IMR-90 (cell line): ENCODE data around the gene RPL31. TPM values are rescaled to one million over a fixed set of nuclear protein-coding genes. Genes with fewer than 3 reads are reported as not detected.

Experiments used
- ATAC-seq: fragments of 200-7000 bp; cut with Tn5 transposase; 2 replicates; pipeline ENCODE4 v1.9.1; 2020; ENCODE audit warnings: low read depth, mild to moderate bottlenecking, moderate library complexity
- BruUV-seq: library from RNA; stranded (reverse); fragments of 400-500 nt; replicated peaks from 2 replicates; lab custom pipeline; 2021; lab: Mats Ljungman, UMichigan
- CTCF ChIA-PET: fragments of 300-600 bp; formaldehyde crosslinking; extraction: SDS; loops from one replicate; lab custom pipeline; 2021; ENCODE audit warnings: antibody characterized with exemption; lab: Yijun Ruan, JAX
- POLR2A ChIA-PET: fragments of 300-600 bp; sonication (Branson Sonifier 250); formaldehyde crosslinking; loops from one replicate; lab custom pipeline; 2022; ENCODE audit warnings: antibody characterized with exemption; ENCODE audit not compliant: unreplicated experiment; lab: Charles Lee
- DNase-seq: peaks from one replicate; pipeline ENCODE4 v3.0.0; 2013
- H2AFZ ChIP-seq: replicated peaks from 2 replicates; pipeline ENCODE3; 2013; ENCODE audit warnings: low read length, mild to moderate bottlenecking; ENCODE audit not compliant: poor library complexity
- H2AK5ac ChIP-seq: 2 replicates; pipeline ENCODE4 v1.6.1; 2013; ENCODE audit warnings: low read depth, low read length, inconsistent platforms
- H2AK9ac ChIP-seq: replicated peaks from 2 replicates; pipeline ENCODE3; 2013; ENCODE audit warnings: mild to moderate bottlenecking, low read depth, low read length, moderate library complexity; ENCODE audit not compliant: poor library complexity
- H2BK120ac ChIP-seq: 2 replicates; pipeline ENCODE4 v1.6.1; 2013; ENCODE audit warnings: low read depth, low read length, inconsistent platforms
- H2BK15ac ChIP-seq: 3 replicates; pipeline ENCODE4 v1.6.1; 2013; ENCODE audit warnings: low read depth, low read length, inconsistent platforms
- H2BK20ac ChIP-seq: 2 replicates; pipeline ENCODE4 v1.6.1; 2013; ENCODE audit warnings: low read depth, mild to moderate bottlenecking, inconsistent platforms, low read length, moderate library complexity
- H2BK5ac ChIP-seq: 2 replicates; pipeline ENCODE4 v1.6.1; 2013; ENCODE audit warnings: mild to moderate bottlenecking, low read depth, low read length, inconsistent platforms; ENCODE audit not compliant: poor library complexity, severe bottlenecking
- H3K14ac ChIP-seq: replicated peaks from 2 replicates; pipeline ENCODE4 v1.6.1; 2013; ENCODE audit warnings: low read depth, low read length, inconsistent platforms
- H3K18ac ChIP-seq: 2 replicates; pipeline ENCODE4 v1.6.1; 2013; ENCODE audit warnings: low read depth, low read length, control low read depth
- H3K23ac ChIP-seq: 2 replicates; pipeline ENCODE4 v1.6.1; 2013; ENCODE audit warnings: low read depth, low read length, inconsistent platforms
- H3K27ac ChIP-seq: 2 replicates; pipeline ENCODE4 v1.5.1; 2013; ENCODE audit warnings: mild to moderate bottlenecking, control low read depth, low read length; ENCODE audit not compliant: insufficient read depth
- H3K27me3 ChIP-seq: 2 replicates; pipeline ENCODE4 v1.6.1; 2013; ENCODE audit warnings: low read length; ENCODE audit not compliant: control insufficient read depth, insufficient read depth
- H3K36me3 ChIP-seq: 2 replicates; pipeline ENCODE4 v1.6.1; 2013; ENCODE audit warnings: low read length, mixed read lengths; ENCODE audit not compliant: control insufficient read depth, insufficient read depth
- H3K4ac ChIP-seq: 2 replicates; pipeline ENCODE4 v1.6.1; 2013; ENCODE audit warnings: low read depth, low read length, inconsistent platforms
- H3K4me1 ChIP-seq: 2 replicates; pipeline ENCODE4 v1.6.1; 2013; ENCODE audit warnings: low read length, mixed read lengths; ENCODE audit not compliant: control insufficient read depth, insufficient read depth
- H3K4me2 ChIP-seq: 2 replicates; pipeline ENCODE4 v1.6.1; 2013; ENCODE audit warnings: low read depth, mild to moderate bottlenecking, control low read depth, low read length, moderate library complexity
- H3K4me3 ChIP-seq: 2 replicates; pipeline ENCODE4 v1.5.1; 2013; ENCODE audit warnings: low read depth, mild to moderate bottlenecking, control low read depth, low read length, moderate library complexity; ENCODE audit not compliant: insufficient read depth
- H3K56ac ChIP-seq: 2 replicates; pipeline ENCODE4 v1.6.1; 2013; ENCODE audit warnings: low read length, inconsistent platforms; ENCODE audit not compliant: insufficient read depth; ENCODE audit errors: extremely low read depth
- H3K79me1 ChIP-seq, 2 experiments: 2 replicates each; pipeline ENCODE4 v1.6.1; 2013; ENCODE audit warnings: low read length in 2 of 2, inconsistent platforms in 1 of 2, low read depth in 1 of 2
- H3K9ac ChIP-seq: 2 replicates; pipeline ENCODE4 v1.6.1; 2013; ENCODE audit warnings: low read depth, low read length, control low read depth
- H3K9me1 ChIP-seq: 2 replicates; pipeline ENCODE4 v1.6.1; 2013; ENCODE audit warnings: low read length, inconsistent platforms; ENCODE audit not compliant: insufficient read depth
- H3K9me3 ChIP-seq: 2 replicates; pipeline ENCODE4 v1.6.1; 2013; ENCODE audit warnings: low read length; ENCODE audit not compliant: control insufficient read depth, insufficient read depth
- H4K20me1 ChIP-seq: 2 replicates; pipeline ENCODE4 v1.6.1; 2013; ENCODE audit warnings: low read length, inconsistent platforms; ENCODE audit not compliant: insufficient read depth
- H4K5ac ChIP-seq: 2 replicates; pipeline ENCODE4 v1.6.1; 2013; ENCODE audit warnings: mild to moderate bottlenecking, low read depth, low read length, control low read depth
- H4K8ac ChIP-seq, 2 experiments: 2 replicates each; pipeline ENCODE4 v1.6.1; 2013; ENCODE audit warnings: low read depth in 2 of 2, low read length in 2 of 2, control low read depth in 1 of 2, inconsistent platforms in 1 of 2
- H4K91ac ChIP-seq: 2 replicates; pipeline ENCODE4 v1.6.1; 2013; ENCODE audit warnings: low read depth, low read length, inconsistent platforms; ENCODE audit not compliant: insufficient read depth
- CHD1 ChIP-seq: IDR thresholded peaks from 2 replicates; pipeline ENCODE4 v1.6.1; 2012; ENCODE audit warnings: low read depth, low read length, improper control_type of control experiment
- MAFK ChIP-seq: IDR thresholded peaks from 2 replicates; pipeline ENCODE4 v1.6.1; 2012; ENCODE audit warnings: low read depth, low read length, improper control_type of control experiment
- MAZ ChIP-seq: IDR thresholded peaks from 2 replicates; pipeline ENCODE4 v1.6.1; 2012; ENCODE audit warnings: low read depth, mild to moderate bottlenecking, low read length, improper control_type of control experiment, moderate library complexity, borderline replicate concordance
- MXI1 ChIP-seq: IDR thresholded peaks from 2 replicates; pipeline ENCODE4 v1.6.1; 2012; ENCODE audit warnings: low read depth, mild to moderate bottlenecking, low read length, moderate library complexity, borderline replicate concordance
- NFE2L2 ChIP-seq: fragments of 150-350 bp; IDR thresholded peaks from 2 replicates; pipeline ENCODE4 v1.6.1; 2016; ENCODE audit warnings: low read depth, mild to moderate bottlenecking, low read length
- POLR2A ChIP-seq: IDR thresholded peaks from 2 replicates; pipeline ENCODE4 v1.6.1; 2012; ENCODE audit warnings: mild to moderate bottlenecking, low read depth, low read length
- WGBS, 2 experiments: methylation state at CpG; one replicate each; pipeline versions ENCODE4 v1.1.5 to v1.1.7; 2013; ENCODE audit warnings: missing lambda C conversion rate in 2 of 2; ENCODE audit not compliant: insufficient read length in 1 of 2; ENCODE audit errors: extremely low coverage in 2 of 2; 5-methylcytosine and 5-hydroxymethylcytosine counted together
- dilution Hi-C: fragments of 300-500 bp; cut with HindIII; formaldehyde crosslinking; loops from one replicate; pipeline ENCODE4 v1.14.3; 2018; ENCODE audit warnings: low sequenced_read_pairs; ENCODE audit not compliant: unreplicated experiment
- in situ Hi-C: fragments of 300-500 bp; cut with MboI; formaldehyde crosslinking; loops from 3 replicates; pipeline ENCODE4 v1.14.3; 2019; ENCODE audit warnings: low sequenced_read_pairs, inconsistent platforms, mixed read lengths
- intact Hi-C: fragments of 100-400 bp; cut with micrococcal nuclease; formaldehyde crosslinking; loops from 2 replicates; pipeline ENCODE4 v1.10.0; 2022
- polyA plus RNA-seq, 3 experiments: library from polyadenylated mRNA; depleted of rRNA; stranded (reverse); fragments of >200 nt; gene quantifications; 2 replicates each; pipeline ENCODE4 v1.2.3, GENCODE V29; 2012; ENCODE audit warnings: low replicate concordance in 1 of 3
- total RNA-seq: library from RNA; depleted of rRNA; stranded (reverse); fragments of >200 nt; gene quantifications from 2 replicates; pipeline ENCODE4 v1.2.3, GENCODE V29; 2012

The RPL31 gene
- total and polyA plus RNA-seq, 2 of the 4 experiments (the other 2 are of a cell fraction) = 358 to 2,908 TPM

DNA sequence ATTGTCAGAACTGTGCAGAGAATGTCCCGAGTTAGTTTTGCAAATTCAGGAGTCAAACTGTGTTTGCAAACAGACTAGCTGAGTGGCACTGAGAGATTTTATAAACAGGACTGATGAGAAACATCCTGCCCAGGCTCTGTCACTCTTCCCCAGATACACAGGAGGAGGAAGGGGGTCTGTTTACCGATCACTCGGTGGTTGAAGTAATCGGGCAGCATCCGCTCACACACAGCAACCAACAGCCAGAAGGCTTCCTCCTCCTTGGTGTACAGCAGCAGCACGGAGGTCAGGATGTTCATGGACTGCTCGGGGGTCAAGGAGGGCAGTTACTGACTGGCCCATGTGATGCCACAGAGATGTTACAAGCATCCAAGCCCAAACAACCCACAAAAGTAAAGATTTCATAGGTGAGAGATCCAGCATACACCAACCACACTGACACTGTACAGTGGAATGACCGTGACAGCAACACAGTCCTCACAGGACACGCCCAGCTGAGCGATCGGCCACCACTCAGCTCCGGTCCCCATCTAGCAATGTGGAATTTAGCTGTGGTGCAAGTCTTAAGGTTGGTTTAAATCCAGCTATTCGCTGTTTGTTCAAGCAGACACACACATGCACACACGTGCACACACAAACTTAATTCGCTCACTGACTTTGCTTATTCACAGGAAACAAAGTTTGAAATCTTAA, 30.1 kb downstream of the RPL31 start:
- H2AK9ac ChIP-seq = no peak overlapping the region
- H4K91ac ChIP-seq = no peak overlapping the region
- H4K20me1 ChIP-seq = no peaks in the 10 kb centered on the region
- H2BK5ac ChIP-seq = no peak overlapping the region
- CTCF ChIA-PET = interaction anchor here (0.6 to 1.4 kb wide), 3 partner anchors 173 to 430 kb away, joined by 3 to 4 read pairs (median 4); no protein-coding TSS in a partner anchor
- no peak overlapping the region for H4K5ac ChIP-seq
- no peak overlapping the region for H3K4ac ChIP-seq
- POLR2A ChIA-PET = no interaction called here
- H3K9ac ChIP-seq = no peak overlapping the region
- no peak overlapping the region for H4K8ac ChIP-seq
- H2BK120ac ChIP-seq = no peak overlapping the region
- no peak overlapping the region for H3K56ac ChIP-seq
- in situ Hi-C loops (no loop called here), dilution Hi-C loops (no loop called here), intact Hi-C loops (no loop called here)
- H3K9me3 ChIP-seq = no peaks in the 10 kb centered on the region
- no peak overlapping the region for H3K18ac ChIP-seq
- H3K36me3 ChIP-seq = peaks cover 2% of the 10 kb centered on the region; the same call in 1 of the 2 replicates
- no peak overlapping the region for H3K14ac ChIP-seq
- no peak overlapping the region for H3K23ac ChIP-seq
- no peak overlapping the region for H2BK15ac ChIP-seq
- H2AK5ac ChIP-seq = no peak overlapping the region
- H2BK20ac ChIP-seq = no peak overlapping the region
- TF ChIP-seq MXI1 = no peak
- TF ChIP-seq MAFK = no peak
- no peak for TF ChIP-seq CHD1
- TF ChIP-seq MAZ = no peak
- no peak for TF ChIP-seq POLR2A
- no peak for TF ChIP-seq NFE2L2
- DNase-seq (no peak), ATAC-seq (no peak; the same call in 1 of the 2 replicates)
- no peaks in the 10 kb centered on the region for H3K79me1 ChIP-seq
- H3K4me1 ChIP-seq = no peaks in the 10 kb centered on the region
- no peak overlapping the region for H3K27ac ChIP-seq
- BruUV-seq = no TSS peak
- H2AFZ ChIP-seq = no peak overlapping the region
- WGBS, 2 experiments = no CpG with 5 or more reads among the region's 15 CpGs
- H3K9me1 ChIP-seq = peaks cover 7% of the 10 kb centered on the region; the same call in 1 of the 2 replicates
- H3K4me3 ChIP-seq = no peak overlapping the region
- no peaks in the 10 kb centered on the region for H3K27me3 ChIP-seq
- H3K4me2 ChIP-seq = no peak overlapping the region
